ENCODE data around the gene NDUFB2.

Gene NDUFB2

DNA sequence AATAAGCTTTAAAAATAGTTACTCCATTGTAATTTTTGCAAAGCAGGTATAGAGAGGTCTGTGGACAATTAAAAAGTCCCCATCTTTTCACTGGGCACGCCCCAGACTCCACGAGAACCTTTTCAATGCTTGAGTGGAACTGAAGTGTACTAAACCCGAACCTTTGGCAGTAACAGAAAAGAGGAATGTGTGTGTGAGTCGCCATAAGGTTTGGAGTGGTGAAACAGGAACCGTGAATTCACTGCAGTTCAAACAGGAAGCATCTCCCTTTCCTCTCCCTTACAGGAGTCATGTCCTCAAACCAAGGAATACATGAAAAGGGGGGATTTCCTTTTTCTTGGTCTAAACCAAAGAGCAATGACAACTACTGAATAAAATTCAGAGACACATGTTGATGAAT, 23.2 kb downstream of the NDUFB2 start:
- no peaks in the 10 kb centered on the region for H3K27me3 ChIP-seq (ENCODE audit: insufficient read depth, low read length)

DNA sequence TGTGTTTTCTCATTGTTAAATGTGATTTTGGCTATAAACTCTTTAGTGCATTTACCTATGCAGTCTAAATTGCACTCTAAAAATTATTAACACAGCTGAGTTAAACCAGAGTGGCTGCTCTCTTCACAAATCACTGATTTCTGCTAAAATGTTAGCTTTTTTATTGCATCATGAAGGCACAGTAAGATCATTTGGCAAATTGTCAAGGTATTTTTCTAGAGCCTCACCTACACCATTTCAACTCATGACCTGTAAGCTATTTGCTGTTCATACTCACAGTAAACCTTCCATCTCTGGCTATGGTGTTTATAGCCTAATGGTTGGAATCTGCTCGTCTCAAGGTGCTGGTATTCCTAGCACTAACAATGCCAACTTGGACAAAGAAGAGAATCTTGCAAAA, 25.7 kb downstream of the NDUFB2 start:
- Histone ChIP-seq H3K9me3 (ENCODE audit: insufficient read depth, low read depth, low read length) (peaks cover 1% of the 10 kb centered on the region), H3K79me2 (ENCODE audit: control insufficient read depth, insufficient read depth, low read length, poor library complexity) (no peaks in the 10 kb centered on the region), H3K79me1 (ENCODE audit: low read length) (no peaks in the 10 kb centered on the region), H2BK120ac (ENCODE audit: insufficient read depth, low read length, poor library complexity) (no peak overlapping the region), H2AFZ (ENCODE audit: insufficient read depth, low read length, poor library complexity) (no peak overlapping the region), H3K27ac (ENCODE audit: low read depth, low read length) (no peak overlapping the region), H2BK5ac (ENCODE audit: low read depth, low read length, poor library complexity) (no peak overlapping the region), H4K91ac (ENCODE audit: low read depth, low read length) (no peak overlapping the region), H2BK12ac (ENCODE audit: low read length) (no peak overlapping the region), H3K4me2 (ENCODE audit: low read length) (no peak overlapping the region), H3K27me3 (ENCODE audit: insufficient read depth, low read length) (no peaks in the 10 kb centered on the region), H3K4ac (ENCODE audit: low read depth, low read length) (no peak overlapping the region), H3K14ac (ENCODE audit: low read length) (no peak overlapping the region), H4K8ac (ENCODE audit: low read depth, low read length) (no peak overlapping the region), H3K23ac (ENCODE audit: low read length) (no peak overlapping the region), H3K9ac (ENCODE audit: low read length) (no peak overlapping the region), H2AK5ac (ENCODE audit: low read length) (no peak overlapping the region), H3K4me1 (ENCODE audit: control insufficient read depth in 1 of 2, insufficient read depth in 2 of 2, low read length in 2 of 2) (no peaks in the 10 kb centered on the region), H4K12ac (ENCODE audit: low read depth, low read length) (no peak overlapping the region), H3K4me3 (ENCODE audit: low read depth, low read length) (no peak overlapping the region), H3K18ac (ENCODE audit: low read length) (no peak overlapping the region), H3K36me3 (ENCODE audit: control insufficient read depth in 1 of 2, insufficient read depth in 2 of 2, low read length in 2 of 2) (peaks cover 2% of the 10 kb centered on the region in 2 experiments)
- WGBS (ENCODE audit: extremely low coverage, insufficient coverage, insufficient read length), result no CpG with 5 or more reads among the region's 1 CpG
- DNase-seq, result no peak

More for the DNA sequence above, 23.2 kb downstream of the NDUFB2 start:
- Histone ChIP-seq H2BK120ac (ENCODE audit: insufficient read depth, low read length, poor library complexity) (no peak overlapping the region), H3K79me1 (ENCODE audit: low read length) (no peaks in the 10 kb centered on the region), H3K36me3 (ENCODE audit: control insufficient read depth in 1 of 2, insufficient read depth in 2 of 2, low read length in 2 of 2) (peaks cover 2% of the 10 kb centered on the region in 2 experiments), H3K4me1 (ENCODE audit: control insufficient read depth in 1 of 2, insufficient read depth in 2 of 2, low read length in 2 of 2) (no peaks in the 10 kb centered on the region), H3K18ac (ENCODE audit: low read length) (no peak overlapping the region), H4K12ac (ENCODE audit: low read depth, low read length) (no peak overlapping the region), H3K4me2 (ENCODE audit: low read length) (no peak overlapping the region), H2BK12ac (ENCODE audit: low read length) (no peak overlapping the region), H2AK5ac (ENCODE audit: low read length) (no peak overlapping the region), H2AFZ (ENCODE audit: insufficient read depth, low read length, poor library complexity) (no peak overlapping the region), H3K9me3 (ENCODE audit: insufficient read depth, low read depth, low read length) (peaks cover 1% of the 10 kb centered on the region), H4K8ac (ENCODE audit: low read depth, low read length) (no peak overlapping the region), H4K91ac (ENCODE audit: low read depth, low read length) (no peak overlapping the region), H3K23ac (ENCODE audit: low read length) (no peak overlapping the region), H3K4ac (ENCODE audit: low read depth, low read length) (no peak overlapping the region), H3K9ac (ENCODE audit: low read length) (no peak overlapping the region), H3K79me2 (ENCODE audit: control insufficient read depth, insufficient read depth, low read length, poor library complexity) (no peaks in the 10 kb centered on the region), H2BK5ac (ENCODE audit: low read depth, low read length, poor library complexity) (no peak overlapping the region), H3K14ac (ENCODE audit: low read length) (no peak overlapping the region), H3K4me3 (ENCODE audit: low read depth, low read length) (no peak overlapping the region), H3K27ac (ENCODE audit: low read depth, low read length) (no peak overlapping the region)
- no CpG with 5 or more reads among the region's 5 CpGs for WGBS (ENCODE audit: extremely low coverage, insufficient coverage, insufficient read length)
- DNase-seq, result no peak

DNA sequence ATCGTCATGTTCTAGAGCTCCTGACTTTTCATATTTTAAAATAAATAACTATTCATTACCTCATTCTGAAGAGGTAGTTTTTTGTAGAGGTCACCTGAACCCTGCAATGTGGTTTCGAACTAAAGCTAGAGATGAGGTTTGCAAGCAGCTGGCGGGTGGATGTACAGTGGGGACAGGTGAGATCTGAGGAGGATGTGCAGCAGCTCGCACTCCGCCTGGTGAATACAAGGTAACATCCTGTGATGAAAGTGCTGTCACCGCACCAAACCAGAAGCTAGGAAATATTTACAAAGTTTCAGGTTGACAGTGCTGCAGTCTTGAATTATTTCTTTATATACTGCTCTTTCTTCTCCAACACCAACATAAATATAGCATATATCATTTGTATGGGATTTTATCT, 26.5 kb downstream of the NDUFB2 start:
- H2AFZ ChIP-seq (ENCODE audit: insufficient read depth, low read length, poor library complexity), result no peak overlapping the region
- H3K18ac ChIP-seq (ENCODE audit: low read length), result no peak overlapping the region
- H3K4me3 ChIP-seq (ENCODE audit: low read depth, low read length), result no peak overlapping the region
- no peak overlapping the region for H3K4ac ChIP-seq (ENCODE audit: low read depth, low read length)
- no peak overlapping the region for H2BK5ac ChIP-seq (ENCODE audit: low read depth, low read length, poor library complexity)
- H4K91ac ChIP-seq (ENCODE audit: low read depth, low read length), result no peak overlapping the region
- H3K27ac ChIP-seq (ENCODE audit: low read depth, low read length), result no peak overlapping the region
- no peak overlapping the region for H3K9ac ChIP-seq (ENCODE audit: low read length)
- H2BK12ac ChIP-seq (ENCODE audit: low read length), result no peak overlapping the region
- H4K8ac ChIP-seq (ENCODE audit: low read depth, low read length), result no peak overlapping the region
- H3K9me3 ChIP-seq (ENCODE audit: insufficient read depth, low read depth, low read length), result peaks cover 1% of the 10 kb centered on the region
- H2AK5ac ChIP-seq (ENCODE audit: low read length), result no peak overlapping the region
- no peak overlapping the region for H3K14ac ChIP-seq (ENCODE audit: low read length)
- H3K79me2 ChIP-seq (ENCODE audit: control insufficient read depth, insufficient read depth, low read length, poor library complexity), result no peaks in the 10 kb centered on the region
- peaks cover 2% of the 10 kb centered on the region in 2 experiments for H3K36me3 ChIP-seq (ENCODE audit: control insufficient read depth in 1 of 2, insufficient read depth in 2 of 2, low read length in 2 of 2)
- no peak overlapping the region for H4K12ac ChIP-seq (ENCODE audit: low read depth, low read length)
- no peaks in the 10 kb centered on the region for H3K4me1 ChIP-seq (ENCODE audit: control insufficient read depth in 1 of 2, insufficient read depth in 2 of 2, low read length in 2 of 2)
- no peaks in the 10 kb centered on the region for H3K79me1 ChIP-seq (ENCODE audit: low read length)
- no peak for DNase-seq
- no peak overlapping the region for H3K4me2 ChIP-seq (ENCODE audit: low read length)
- WGBS (ENCODE audit: extremely low coverage, insufficient coverage, insufficient read length), result no CpG with 5 or more reads among the region's 6 CpGs
- no peak overlapping the region for H3K23ac ChIP-seq (ENCODE audit: low read length)
- H3K27me3 ChIP-seq (ENCODE audit: insufficient read depth, low read length), result no peaks in the 10 kb centered on the region
- H2BK120ac ChIP-seq (ENCODE audit: insufficient read depth, low read length, poor library complexity), result no peak overlapping the region

DNA sequence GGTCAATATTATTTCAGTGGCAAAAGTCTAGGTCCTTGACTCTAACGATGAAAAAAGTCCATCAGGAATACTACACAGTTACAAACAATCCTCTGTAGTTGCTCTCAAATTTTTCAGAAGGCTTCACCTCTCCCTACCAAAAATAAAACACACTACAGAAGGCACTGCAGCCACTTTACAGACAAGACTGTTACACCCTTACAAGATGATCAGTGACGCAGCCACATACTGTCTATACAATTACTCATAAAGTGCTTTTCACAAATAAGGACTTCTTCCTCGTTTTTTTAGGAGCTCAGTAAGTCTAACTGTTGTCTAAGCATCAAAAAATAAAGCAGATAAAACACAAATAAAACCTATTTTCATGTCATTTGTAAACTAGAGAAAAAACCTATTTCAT, 27.1 kb downstream of the NDUFB2 start:
- H2AFZ ChIP-seq (ENCODE audit: insufficient read depth, low read length, poor library complexity), result no peak overlapping the region
- no peak overlapping the region for H3K4ac ChIP-seq (ENCODE audit: low read depth, low read length)
- H3K18ac ChIP-seq (ENCODE audit: low read length), result no peak overlapping the region
- H3K23ac ChIP-seq (ENCODE audit: low read length), result no peak overlapping the region
- H3K9me3 ChIP-seq (ENCODE audit: insufficient read depth, low read depth, low read length), result peaks cover 1% of the 10 kb centered on the region
- no peak overlapping the region for H3K4me3 ChIP-seq (ENCODE audit: low read depth, low read length)
- H3K79me2 ChIP-seq (ENCODE audit: control insufficient read depth, insufficient read depth, low read length, poor library complexity), result no peaks in the 10 kb centered on the region
- DNase-seq, result no peak
- H3K4me2 ChIP-seq (ENCODE audit: low read length), result no peak overlapping the region
- no peak overlapping the region for H3K14ac ChIP-seq (ENCODE audit: low read length)
- no peak overlapping the region for H3K27ac ChIP-seq (ENCODE audit: low read depth, low read length)
- no peak overlapping the region for H4K12ac ChIP-seq (ENCODE audit: low read depth, low read length)
- no peak overlapping the region for H2BK5ac ChIP-seq (ENCODE audit: low read depth, low read length, poor library complexity)
- H3K4me1 ChIP-seq (ENCODE audit: control insufficient read depth in 1 of 2, insufficient read depth in 2 of 2, low read length in 2 of 2), result no peaks in the 10 kb centered on the region
- H2AK5ac ChIP-seq (ENCODE audit: low read length), result no peak overlapping the region
- H4K91ac ChIP-seq (ENCODE audit: low read depth, low read length), result no peak overlapping the region
- H2BK12ac ChIP-seq (ENCODE audit: low read length), result no peak overlapping the region
- no peaks in the 10 kb centered on the region for H3K27me3 ChIP-seq (ENCODE audit: insufficient read depth, low read length)
- H3K79me1 ChIP-seq (ENCODE audit: low read length), result no peaks in the 10 kb centered on the region
- H2BK120ac ChIP-seq (ENCODE audit: insufficient read depth, low read length, poor library complexity), result no peak overlapping the region
- no CpG with 5 or more reads among the region's 3 CpGs for WGBS (ENCODE audit: extremely low coverage, insufficient coverage, insufficient read length)
- peaks cover 2% of the 10 kb centered on the region in 2 experiments for H3K36me3 ChIP-seq (ENCODE audit: control insufficient read depth in 1 of 2, insufficient read depth in 2 of 2, low read length in 2 of 2)
- no peak overlapping the region for H4K8ac ChIP-seq (ENCODE audit: low read depth, low read length)
- H3K9ac ChIP-seq (ENCODE audit: low read length), result no peak overlapping the region

Data from trophoblast cell (in vitro differentiated cells and primary cell).